Measurements from ENCODE around the gene ANO10.
"Not testable (repeated sequence)": the region's sequence is repeated elsewhere in the genome, so short reads cannot be mapped to it uniquely, and the experiment has no call there.

The ANO10 gene

DNA sequence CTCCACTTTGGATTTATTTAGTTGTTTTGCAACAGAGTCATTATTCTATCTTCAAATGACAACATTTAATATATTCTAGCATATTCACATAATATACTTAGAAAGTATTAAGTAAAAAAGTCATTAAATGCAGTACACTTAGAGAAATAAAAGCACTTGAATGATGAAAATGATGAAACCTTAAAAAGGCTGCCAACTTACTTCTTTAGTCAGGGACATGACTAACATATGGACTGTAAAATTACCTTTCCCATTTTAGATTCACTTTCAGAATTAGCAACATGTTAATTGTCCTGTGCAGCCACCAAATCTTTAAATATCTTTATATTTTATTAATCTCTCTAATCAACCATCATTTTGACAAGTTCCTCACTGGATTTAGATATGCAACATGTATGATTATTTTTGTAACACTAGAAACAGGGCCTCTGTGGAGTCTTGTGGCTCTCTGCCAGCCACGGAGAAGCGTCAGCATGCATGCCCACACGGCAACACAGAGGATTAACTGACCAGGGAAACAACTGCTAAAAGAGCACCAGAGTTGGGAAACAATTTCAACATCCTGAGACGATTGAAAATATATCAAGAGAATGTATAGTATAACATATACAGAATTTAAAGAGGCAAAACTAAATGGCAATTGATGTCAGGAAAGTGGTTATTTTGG, 95.7 kb downstream of the ANO10 start:
- DNase-seq (ENCODE audit: insufficient read length, low spot score) (no peak), FAIRE-seq (no peak)

DNA sequence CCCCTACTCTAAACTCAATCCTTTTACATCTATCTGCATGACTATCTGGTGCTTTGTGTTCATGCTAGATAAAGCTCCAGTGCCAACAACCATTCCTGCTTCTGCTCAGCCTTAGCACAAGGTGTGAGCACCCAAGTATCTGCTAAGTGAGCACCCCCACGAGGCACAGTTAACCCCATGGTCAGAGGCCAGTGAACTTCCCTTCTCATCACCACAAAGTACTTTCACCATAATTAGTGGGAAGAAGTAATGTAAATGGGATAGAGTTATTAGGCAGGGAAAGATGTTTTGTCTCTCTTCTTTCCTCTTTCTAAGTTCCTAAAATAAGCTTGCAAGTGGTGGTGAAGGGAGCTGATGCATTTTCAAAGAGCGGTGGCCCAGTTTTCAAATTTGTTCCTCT, 96.4 kb downstream of the ANO10 start:
- no peak for DNase-seq (ENCODE audit: insufficient read length, low spot score)
- FAIRE-seq, result no peak

DNA sequence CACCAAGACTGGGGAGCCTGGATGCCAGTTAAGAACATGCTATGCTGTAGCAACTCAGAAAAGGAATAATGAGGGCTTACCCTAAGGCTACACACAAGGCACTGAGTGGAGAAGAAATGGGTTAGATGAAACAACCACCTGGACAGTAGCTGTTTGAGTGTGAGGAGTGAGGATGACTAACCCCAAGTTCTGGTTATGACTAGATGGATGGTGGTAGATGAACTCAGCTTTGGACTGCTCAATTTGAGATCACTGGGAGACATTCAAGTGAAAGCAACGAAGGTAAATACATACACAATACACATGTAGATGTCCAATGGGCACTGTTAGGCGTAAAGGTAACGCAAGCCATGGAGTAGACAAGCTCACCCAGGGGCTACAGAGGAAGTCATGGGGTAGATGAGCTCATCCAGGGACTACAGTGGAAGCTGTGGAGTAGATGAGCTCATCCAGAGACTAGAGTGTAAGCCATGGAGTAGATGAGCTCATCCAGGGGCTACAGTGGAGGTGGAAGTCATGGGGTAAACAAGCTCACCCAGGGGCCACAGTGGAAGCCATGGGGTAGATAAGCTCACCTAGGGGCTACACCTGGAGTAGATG, 98.3 kb downstream of the ANO10 start:
- FAIRE-seq (no peak), DNase-seq (ENCODE audit: insufficient read length, low spot score) (no peak)

DNA sequence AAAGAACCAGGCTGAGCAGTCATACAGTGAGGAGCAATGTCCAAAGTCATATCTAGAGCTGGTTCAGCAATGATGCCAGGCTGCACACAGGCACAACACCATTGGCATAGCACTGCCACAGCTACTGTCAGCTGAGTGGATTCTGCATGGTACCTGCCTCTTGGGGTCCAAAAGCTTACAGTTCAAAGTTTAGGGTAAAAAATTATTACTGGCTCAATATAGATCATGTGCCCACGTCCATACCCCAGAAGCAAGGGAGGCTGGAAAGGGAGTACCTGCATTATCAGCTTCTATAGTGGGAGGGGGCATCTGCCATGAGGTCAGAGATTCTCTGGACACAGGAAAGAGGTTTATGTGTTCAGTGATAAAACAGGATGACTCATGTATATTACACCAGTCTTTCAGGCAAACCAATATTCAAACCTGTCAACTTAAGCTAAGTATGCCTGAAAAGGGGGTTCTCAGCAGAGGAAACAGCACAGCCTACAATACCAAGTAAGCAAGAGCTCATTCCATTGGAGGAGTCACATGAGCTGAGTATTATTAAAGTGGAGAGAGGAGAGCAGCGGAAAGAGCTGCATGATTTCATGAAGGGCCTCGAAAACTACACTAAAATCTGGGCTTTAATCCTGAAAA, 99.0 kb downstream of the ANO10 start:
- FAIRE-seq (no peak), DNase-seq (ENCODE audit: insufficient read length, low spot score) (peak; percentile 4)

DNA sequence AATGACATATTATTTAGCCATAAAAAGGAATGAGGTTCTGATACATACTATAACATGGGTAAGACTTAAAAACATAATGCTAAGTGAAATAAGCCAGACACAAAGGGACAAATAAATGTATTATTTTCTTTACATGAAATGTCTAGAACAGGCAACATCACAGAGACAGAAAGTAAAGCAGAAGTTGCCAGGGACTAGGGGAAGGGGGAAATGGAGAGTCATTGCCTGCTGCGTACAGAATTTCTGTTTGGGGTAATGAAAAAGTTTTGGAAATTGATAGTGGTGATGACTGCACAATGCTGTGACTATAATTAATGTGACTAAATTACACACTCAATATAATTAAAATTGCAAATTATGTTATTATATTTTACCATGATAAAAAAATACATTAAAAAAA, 99.9 kb downstream of the ANO10 start:
- FAIRE-seq, result no peak
- DNase-seq (ENCODE audit: insufficient read length, low spot score), result no peak

DNA sequence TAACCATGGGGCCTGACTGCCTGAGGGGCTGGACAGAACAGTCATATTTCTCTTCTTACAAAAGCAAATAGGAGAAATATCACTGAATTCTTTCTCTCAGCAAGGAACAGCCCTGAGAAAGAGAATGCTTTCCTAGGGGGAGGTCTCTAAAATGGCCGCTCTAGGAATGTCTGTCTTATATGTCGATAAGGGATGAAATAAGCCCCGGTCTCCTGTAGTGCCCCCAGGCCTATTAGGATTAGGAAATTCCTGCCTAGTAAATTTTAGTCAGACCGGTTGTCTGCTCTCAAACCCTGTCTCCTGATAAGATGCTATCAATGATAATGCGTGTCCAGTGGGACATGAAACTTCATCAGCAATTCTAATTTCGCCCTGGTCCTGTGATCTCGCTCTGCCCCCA, 103.3 kb downstream of the ANO10 start:
- DNase-seq (ENCODE audit: insufficient read length, low spot score); FAIRE-seq: not testable (repeated sequence)

DNA sequence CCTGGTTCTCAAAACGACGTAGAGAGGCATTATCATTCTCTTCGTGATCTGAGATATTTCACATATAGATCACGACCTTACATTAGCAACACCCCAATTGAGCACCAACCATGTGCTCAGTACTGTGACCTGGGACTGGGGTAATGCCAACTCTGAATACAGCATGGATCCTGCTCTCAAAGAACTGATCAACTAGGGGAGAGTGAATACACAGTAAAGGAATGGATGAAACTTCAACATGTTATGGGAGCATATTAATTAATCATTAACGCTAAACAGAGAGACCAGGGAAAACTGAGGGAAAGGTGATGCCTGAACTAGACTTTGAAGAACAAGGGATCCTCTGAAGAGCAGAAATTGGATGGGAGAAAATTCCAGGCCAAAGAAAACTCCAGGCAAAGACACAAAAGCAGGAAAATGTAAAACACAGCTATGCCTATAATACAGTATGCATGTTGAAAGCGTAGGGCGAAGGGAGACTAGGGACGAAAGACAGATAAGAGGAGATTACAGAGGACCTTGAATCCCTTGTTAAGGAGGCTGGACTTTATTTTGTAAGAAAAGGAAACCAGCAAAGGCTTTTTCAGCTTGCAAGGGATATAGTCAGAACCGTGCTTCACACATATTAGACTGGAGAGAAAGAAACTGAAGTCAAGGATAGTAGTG, 105.7 kb downstream of the ANO10 start:
- DNase-seq (ENCODE audit: insufficient read length, low spot score) (no peak), FAIRE-seq (no peak)

DNA sequence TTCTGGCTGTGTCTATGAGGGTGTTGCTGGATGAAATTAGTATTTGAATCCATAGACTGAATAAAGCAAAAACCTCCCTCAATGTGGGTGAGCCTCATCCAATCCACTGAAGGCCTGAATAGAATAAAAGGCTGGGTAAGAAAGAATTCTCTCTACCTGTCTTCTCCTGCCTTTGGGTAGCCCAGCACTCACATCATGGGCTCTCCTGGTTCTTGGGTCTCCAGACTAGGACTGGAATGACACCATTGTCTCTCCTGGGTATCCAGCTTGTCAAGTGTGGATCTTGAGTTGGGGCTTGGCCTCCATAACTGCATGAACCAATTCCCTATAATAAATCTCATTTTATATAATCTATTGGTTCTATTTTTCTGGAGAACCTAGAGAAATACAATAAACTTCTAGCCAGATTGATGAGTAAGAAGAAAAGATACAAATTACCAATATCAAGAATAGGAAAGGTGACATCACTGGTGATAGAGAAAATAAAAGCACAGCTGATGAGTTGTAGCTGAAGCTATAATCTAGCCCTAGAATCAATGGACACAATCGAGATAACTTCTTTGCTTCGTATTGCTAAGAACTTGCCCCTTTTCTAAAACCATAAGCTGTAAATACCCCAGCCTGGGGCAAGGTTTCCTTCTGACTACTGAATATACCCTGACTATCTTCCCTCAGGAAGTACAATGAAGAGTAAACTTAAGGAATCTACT, 106.4 kb downstream of the ANO10 start:
- FAIRE-seq (no peak), DNase-seq (ENCODE audit: insufficient read length, low spot score) (no peak)

DNA sequence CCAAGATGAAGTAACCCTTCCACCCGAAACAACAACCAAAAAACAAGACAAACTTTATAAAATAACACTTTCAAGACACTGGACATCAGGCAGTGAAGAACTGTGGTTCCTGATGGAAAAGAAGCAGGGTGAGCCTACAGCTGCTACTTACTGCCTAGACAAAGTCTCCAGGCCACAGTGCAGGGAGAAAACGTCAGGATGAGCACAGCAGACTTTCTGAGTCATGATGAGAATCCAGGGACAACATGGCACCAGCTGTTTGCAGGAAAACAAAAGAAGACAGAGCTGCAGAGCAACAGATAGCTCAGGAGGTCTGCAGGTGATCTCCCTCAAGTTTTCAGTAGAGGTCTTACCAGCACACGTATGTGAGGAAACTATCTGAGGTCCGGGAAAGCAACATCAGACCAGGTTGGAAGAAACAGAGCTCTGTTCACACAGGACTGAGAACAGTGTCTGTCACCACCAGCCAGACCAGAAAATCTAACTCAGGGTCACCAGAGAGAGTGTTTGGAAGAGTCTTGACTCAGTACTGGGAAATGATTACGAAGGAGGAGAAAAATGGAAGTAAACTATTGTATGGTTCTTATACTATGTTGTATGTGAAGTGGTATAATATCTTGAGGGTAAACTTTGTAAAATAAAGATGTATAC, 108.9 kb downstream of the ANO10 start:
- DNase-seq (ENCODE audit: insufficient read length, low spot score) (no peak), FAIRE-seq (no peak)

DNA sequence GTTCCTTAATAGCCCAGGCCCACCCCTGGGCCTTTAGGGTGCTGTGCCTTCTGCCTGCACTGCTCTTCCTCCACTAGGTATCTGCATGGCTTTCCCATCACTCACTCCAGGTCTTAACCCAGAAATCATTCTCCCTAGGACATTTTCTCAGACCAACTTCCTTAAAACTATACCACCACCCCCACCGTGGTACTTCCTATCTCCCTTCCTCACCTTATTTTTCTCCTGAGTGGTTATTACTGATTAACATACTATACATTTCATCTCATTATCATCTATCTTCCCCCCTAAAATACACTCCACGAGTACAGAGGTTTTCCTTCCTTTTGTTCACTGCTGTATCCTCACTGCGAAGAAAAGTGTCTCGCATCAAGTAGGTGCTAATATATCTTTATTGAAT, 115.2 kb downstream of the ANO10 start:
- no peak for FAIRE-seq
- DNase-seq (ENCODE audit: insufficient read length, low spot score), result no peak

DNA sequence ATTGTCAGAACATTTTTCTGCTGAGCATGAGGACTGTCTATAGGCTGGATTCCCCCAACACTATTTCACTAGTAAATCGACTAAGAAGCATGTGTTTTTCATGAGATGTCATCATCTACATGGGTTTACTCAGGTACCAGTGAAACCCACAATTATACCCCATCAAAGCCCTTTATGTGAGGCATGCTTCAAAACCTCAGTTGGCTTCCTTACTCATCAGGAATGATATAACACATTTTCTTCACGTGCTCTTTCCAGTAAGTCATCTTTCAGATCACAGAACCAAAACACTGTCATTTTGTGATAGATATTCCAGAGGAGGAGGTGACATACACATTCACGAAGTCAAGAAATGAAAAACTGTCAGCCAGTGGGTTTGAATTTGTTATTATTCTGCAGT, 116.5 kb downstream of the ANO10 start:
- FAIRE-seq (no peak), DNase-seq (ENCODE audit: insufficient read length, low spot score) (no peak)

DNA sequence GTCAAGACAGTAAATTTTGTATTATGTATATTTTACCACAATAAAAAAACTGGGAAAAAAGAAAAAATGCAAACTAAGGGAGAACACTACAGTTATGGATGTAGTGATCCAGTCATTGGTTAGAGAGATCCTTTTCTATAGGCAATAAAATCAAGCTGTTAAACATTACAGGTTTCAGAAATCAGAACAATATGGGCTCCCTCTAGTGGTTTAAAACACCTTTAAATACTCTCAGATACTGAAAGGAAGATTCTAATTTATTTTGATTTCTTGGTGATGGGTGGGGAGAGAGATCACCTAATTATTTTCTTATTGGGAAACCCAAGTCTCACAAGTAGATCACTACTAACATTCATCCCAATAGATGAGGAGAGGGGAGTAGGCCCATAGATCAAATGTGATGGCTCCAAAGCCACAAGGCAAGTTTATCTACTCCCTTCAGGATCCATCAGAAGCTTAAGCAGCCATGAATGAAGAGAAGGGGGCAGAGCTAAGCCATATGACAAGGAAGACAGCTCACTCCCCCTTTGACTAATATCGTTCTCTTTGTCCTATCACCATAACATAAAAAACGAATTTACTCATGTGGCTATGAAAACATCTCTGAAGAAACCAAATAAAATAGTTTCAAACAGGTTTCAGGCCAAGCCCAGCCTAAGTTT, 118.6 kb downstream of the ANO10 start:
- FAIRE-seq, result no peak
- DNase-seq (ENCODE audit: insufficient read length, low spot score), result peak; percentile 26

DNA sequence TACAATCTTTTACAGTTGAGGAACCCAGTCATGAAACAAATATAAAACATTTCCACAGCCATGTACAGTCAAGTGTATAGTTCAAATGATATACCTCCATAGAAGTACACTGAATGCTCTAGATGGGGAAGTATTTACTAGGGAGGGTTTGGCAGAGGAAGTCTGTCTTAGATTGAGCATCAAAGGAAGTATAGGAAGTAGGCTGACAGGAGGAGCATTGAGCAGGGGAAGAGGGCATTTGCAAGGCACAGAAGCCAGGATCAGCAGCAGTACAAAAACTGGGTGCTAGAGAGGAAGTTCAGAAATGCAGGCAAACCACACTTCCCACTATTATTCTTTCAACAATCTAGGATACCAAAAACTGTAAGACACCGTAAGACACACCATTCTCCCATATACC, 122.6 kb downstream of the ANO10 start:
- no peak for FAIRE-seq
- no peak for DNase-seq (ENCODE audit: insufficient read length, low spot score)

DNA sequence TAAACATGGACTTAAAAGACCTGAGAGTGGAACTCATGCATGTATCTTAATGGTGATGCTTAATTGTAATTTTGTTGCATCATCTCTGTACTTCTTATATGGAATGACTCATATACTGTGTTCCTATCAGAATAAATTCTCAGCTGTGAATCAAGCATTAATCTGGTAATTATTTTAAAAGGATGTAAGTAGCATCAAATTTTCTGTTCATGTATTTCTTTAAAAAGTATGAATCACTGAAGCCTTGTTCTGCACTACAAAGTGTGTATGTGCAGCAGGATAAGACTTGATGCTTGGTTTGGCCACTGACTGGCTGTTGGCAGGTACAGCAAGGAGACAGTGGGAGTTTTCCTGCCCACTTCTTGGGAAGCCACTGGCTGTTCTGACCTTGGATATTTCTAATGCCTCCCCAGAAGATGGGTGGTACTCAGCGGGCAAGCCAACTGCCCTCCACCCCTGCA, 123.9 kb downstream of the ANO10 start:
- no peak for FAIRE-seq
- no peak for DNase-seq (ENCODE audit: insufficient read length, low spot score)

DNA sequence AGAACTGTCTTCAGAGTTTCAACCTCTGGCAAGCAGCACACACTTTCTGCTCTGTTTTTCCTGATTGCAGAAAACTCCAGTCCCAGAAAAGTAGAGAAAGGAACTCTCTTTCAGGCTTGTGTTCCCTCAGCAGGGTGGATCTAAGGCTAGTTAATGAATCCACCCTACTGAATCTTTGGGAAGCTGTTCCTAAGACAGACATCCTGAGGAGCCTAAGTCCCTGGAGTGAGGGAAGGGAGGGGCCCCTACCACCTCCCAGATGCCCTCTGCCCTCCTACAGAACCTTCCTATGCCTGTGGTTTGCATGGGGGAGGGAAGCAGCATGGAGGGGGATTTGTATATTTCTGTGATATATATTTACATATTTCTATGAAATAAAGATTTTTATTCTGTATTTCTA, 124.4 kb downstream of the ANO10 start:
- FAIRE-seq, result no peak

DNA sequence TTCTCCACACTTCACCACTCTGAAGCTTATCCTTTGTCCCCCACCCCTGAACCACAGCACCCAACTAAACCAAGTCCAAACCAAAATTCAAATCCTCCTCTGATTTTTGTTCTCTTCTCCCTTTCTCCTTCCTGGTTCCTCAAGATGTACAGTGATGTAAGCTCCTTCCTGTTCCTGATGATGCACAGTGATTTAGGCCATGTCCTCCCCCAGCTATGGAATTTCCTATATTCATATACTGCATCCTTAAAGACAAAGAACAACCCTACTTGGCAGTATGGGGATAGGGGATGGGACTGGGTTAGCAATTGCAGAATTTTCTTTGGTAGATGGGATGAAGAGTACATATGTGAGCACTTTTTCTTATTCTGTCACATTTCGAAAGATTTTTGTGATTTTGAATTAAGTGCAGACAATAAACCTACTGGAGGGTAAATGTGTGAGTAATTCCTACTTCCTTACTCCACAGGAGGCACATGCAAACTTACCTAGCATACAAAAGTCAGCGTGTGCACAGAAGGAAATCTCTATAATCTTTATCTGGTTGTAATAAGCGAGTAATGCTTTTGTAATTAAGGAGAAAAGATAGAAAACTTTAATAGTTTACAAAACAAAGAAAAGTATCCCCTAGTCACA, 125.0 kb downstream of the ANO10 start:
- DNase-seq (ENCODE audit: insufficient read length, low spot score), result no peak
- FAIRE-seq, result no peak

More for the DNA sequence above, 124.4 kb downstream of the ANO10 start:
- no peak for DNase-seq (ENCODE audit: insufficient read length, low spot score)

DNA sequence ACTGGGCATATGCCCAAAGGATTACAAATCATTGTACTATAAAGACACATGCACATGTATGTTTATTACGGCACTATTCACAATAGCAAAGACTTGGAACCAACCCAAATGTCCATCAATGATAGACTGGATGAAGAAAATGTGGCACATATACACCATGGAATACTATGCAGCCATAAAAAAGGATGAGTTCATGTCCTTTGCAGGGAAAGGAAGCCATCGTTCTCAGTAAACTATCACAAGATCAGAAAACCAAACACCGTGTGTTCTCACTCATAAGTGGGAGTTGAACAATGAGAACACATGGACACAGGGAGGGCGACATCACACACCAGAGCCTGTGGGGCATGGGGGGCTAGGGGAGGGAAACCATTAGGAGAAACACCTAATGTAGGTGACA, 128.9 kb downstream of the ANO10 start:
- not testable (repeated sequence) for FAIRE-seq; DNase-seq (ENCODE audit: insufficient read length, low spot score)

DNA sequence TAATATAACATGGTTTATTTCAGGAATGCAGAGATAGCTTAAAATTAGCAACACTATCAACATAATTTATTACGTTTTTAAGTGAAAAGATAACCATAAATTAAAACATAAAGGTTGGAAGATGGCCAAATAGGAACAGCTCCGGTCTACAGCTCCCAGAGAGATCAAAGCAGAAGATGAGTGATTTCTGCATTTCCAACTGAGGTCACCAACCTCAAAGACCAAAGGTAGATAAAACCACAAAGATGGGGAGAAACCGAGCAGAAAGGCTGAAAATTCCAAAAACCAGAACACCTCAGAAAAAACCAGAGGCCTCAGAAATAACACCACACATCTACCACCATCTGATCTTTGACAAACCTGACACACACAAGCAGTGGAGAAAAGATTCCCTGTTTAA, 130.0 kb downstream of the ANO10 start:
- not testable (repeated sequence) for FAIRE-seq; DNase-seq (ENCODE audit: insufficient read length, low spot score)

DNA sequence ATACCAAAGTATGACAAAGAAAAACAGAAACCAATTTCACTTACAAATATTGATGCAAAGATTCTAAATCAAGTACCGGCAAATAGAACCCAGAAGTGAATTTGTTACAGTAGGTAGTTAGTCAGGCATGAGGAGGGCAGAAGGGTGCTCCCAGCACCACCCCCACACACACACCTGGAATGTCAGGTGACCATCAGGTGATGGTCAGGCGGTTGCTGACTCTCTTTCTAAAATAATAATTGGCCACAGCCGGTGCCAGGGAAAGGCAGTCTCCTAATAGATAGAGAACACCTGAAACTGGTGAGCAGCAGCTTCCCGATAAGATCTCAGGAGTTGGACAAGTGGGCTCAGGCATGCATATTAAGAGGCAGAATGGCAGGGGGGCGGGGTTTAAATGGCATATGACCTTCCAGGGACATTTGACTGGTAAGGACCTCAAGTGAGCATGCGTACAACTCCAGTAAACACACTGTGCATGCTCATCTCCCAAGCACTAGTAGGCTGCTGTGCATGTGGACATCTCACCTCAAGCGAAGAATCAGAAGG, 131.1 kb downstream of the ANO10 start:
- FAIRE-seq (no peak), DNase-seq (ENCODE audit: insufficient read length, low spot score) (no peak)

Data from HTR-8/SVneo (cell line).